Inferior parietal cortex (tissue), 1 donor: ENCODE data around the gene GAS6.
"Not testable (repeated sequence)": the region's sequence is repeated elsewhere in the genome, so short reads cannot be mapped to it uniquely, and the experiment has no call there.

Source experiments
- DNase-seq: peaks from one replicate; pipeline ENCODE4 v3.0.0-alpha.2; 2016; ENCODE audit errors: extremely low spot score

Gene GAS6

GRCh38 chr13:113863524-113864272 lies at the start of gene GAS6:
GAS6 (minus strand) TSS chr13:113864076; CDS start chr13:113863920, 156 bp downstream.
- DNase-seq, result no peak

- not testable (repeated sequence) for DNase-seq
These were observed 49.5 kb upstream of the GAS6 start for GRCh38 chr13:113913408-113913807.

- DNase-seq, result no peak
These were observed 48.7 kb upstream of the GAS6 start for GRCh38 chr13:113912596-113912995.

- DNase-seq, result no peak
These were observed 44.0 kb upstream of the GAS6 start for GRCh38 chr13:113907635-113908617.

- DNase-seq, result no peak
These were observed 42.7 kb upstream of the GAS6 start for GRCh38 chr13:113906571-113906970.

- DNase-seq, result no peak
These were observed 42.1 kb upstream of the GAS6 start for GRCh38 chr13:113905942-113906341.

- no peak for DNase-seq
These were observed 41.1 kb upstream of the GAS6 start for GRCh38 chr13:113905018-113905417.

GRCh38 chr13:113904411-113904810 lies 40.5 kb upstream of the GAS6 start:
- peak; percentile 64 for DNase-seq

- DNase-seq, result no peak
These were observed 40.0 kb upstream of the GAS6 start for GRCh38 chr13:113903912-113904311.

GRCh38 chr13:113902986-113903775 lies 39.3 kb upstream of the GAS6 start:
- no peak for DNase-seq

- no peak for DNase-seq
These were observed 38.6 kb upstream of the GAS6 start for GRCh38 chr13:113902481-113902880.

- no peak for DNase-seq
These were observed 37.8 kb upstream of the GAS6 start for GRCh38 chr13:113901642-113902041.

- no peak for DNase-seq
These were observed 37.4 kb upstream of the GAS6 start for GRCh38 chr13:113901231-113901630.

- DNase-seq, result no peak
These were observed 36.8 kb upstream of the GAS6 start for GRCh38 chr13:113900646-113901045.

GRCh38 chr13:113898391-113898790 lies 34.5 kb upstream of the GAS6 start:
- DNase-seq, result no peak

GRCh38 chr13:113897966-113898365 lies 34.1 kb upstream of the GAS6 start:
- no peak for DNase-seq

GRCh38 chr13:113897161-113897560 lies 33.3 kb upstream of the GAS6 start:
- DNase-seq, result no peak

GRCh38 chr13:113895436-113895835 lies 31.6 kb upstream of the GAS6 start:
- DNase-seq, result no peak

- DNase-seq, result no peak
These were observed 27.1 kb upstream of the GAS6 start for GRCh38 chr13:113890774-113891480.

GRCh38 chr13:113889467-113889866 lies 25.6 kb upstream of the GAS6 start:
- DNase-seq, result no peak

GRCh38 chr13:113888701-113889330 lies 24.9 kb upstream of the GAS6 start:
- no peak for DNase-seq
